Activated T-cell treated with anti-CD3 and anti-CD28 coated beads for 24 hours (primary cell): ENCODE data around the gene OR2T2.
"Not testable (repeated sequence)": the region's sequence is repeated elsewhere in the genome, so short reads cannot be mapped to it uniquely, and the experiment has no call there.

Experiments used
- DNase-seq: peaks from one replicate; pipeline ENCODE4 v3.0.0-alpha.2; 2020; ENCODE audit warnings: low read depth

Gene OR2T2

GRCh38 chr1:248450466-248451145, 5.2 kb downstream of the OR2T2 start:
- not testable (repeated sequence) for DNase-seq

- not testable (repeated sequence) for DNase-seq
Observed at GRCh38 chr1:248453619-248454018, 8.2 kb downstream of the OR2T2 start.

GRCh38 chr1:248455045-248455444, 9.6 kb downstream of the OR2T2 start:
- not testable (repeated sequence) for DNase-seq

GRCh38 chr1:248456635-248457034, 11.2 kb downstream of the OR2T2 start:
- not testable (repeated sequence) for DNase-seq

- not testable (repeated sequence) for DNase-seq
Observed at GRCh38 chr1:248459117-248459516, 13.7 kb downstream of the OR2T2 start.

GRCh38 chr1:248471154-248471553, 25.7 kb downstream of the OR2T2 start:
- DNase-seq = no peak

- not testable (repeated sequence) for DNase-seq
Observed at GRCh38 chr1:248472111-248472510, 26.7 kb downstream of the OR2T2 start.

- not testable (repeated sequence) for DNase-seq
Observed at GRCh38 chr1:248473051-248473450, 27.6 kb downstream of the OR2T2 start, which contains the start of gene OR2T3. Gene OR2T3, plus strand, starts transcription at chr1:248473351. Its CDS starts 0 bp downstream, at chr1:248473351.

GRCh38 chr1:248475660-248476059, 30.2 kb downstream of the OR2T2 start:
- not testable (repeated sequence) for DNase-seq

- DNase-seq = not testable (repeated sequence)
Observed at GRCh38 chr1:248481686-248482579, 36.5 kb downstream of the OR2T2 start.

- DNase-seq = not testable (repeated sequence)
Observed at GRCh38 chr1:248488289-248488688, 42.9 kb downstream of the OR2T2 start, which contains the start of gene OR2T5. Gene OR2T5, plus strand, starts transcription at chr1:248488589. Its CDS starts 0 bp downstream, at chr1:248488589.

GRCh38 chr1:248496661-248497060, 51.2 kb downstream of the OR2T2 start:
- DNase-seq = not testable (repeated sequence)

- not testable (repeated sequence) for DNase-seq
Observed at GRCh38 chr1:248500305-248501035, 55.0 kb downstream of the OR2T2 start.
